ENCODE measurements around the gene EZR.

GRCh38 chr6:158770533-158771330, 48.4 kb downstream of the EZR start:
- no peak for TF ChIP-seq CTCF (IDR thresholded peaks at IDR 0.05)
- no peak for TF ChIP-seq POLR2A (IDR thresholded peaks at IDR 0.05)
